Neural progenitor cell (in vitro differentiated cells): ENCODE data around the gene CFAP74. TPM values are rescaled to one million over a fixed set of nuclear protein-coding genes. Genes with fewer than 3 reads are reported as not detected.

ENCODE experiments used
- DNase-seq: peaks from one replicate; pipeline ENCODE4 v3.0.0-alpha.2; 2016; ENCODE audit warnings: low spot score
- H2AFZ ChIP-seq: fragments of 200-600 bp; sonication (generic); replicated peaks from 2 replicates; pipeline ENCODE4 v1.6.1; 2016; ENCODE audit warnings: antibody characterized with exemption
- H3F3A ChIP-seq: fragments of 200-600 bp; sonication (generic); 2 replicates; pipeline ENCODE4 v1.6.1; 2016; ENCODE audit warnings: antibody characterized with exemption, low read depth
- H3K27ac ChIP-seq: fragments of 200-600 bp; sonication (generic); 2 replicates; pipeline ENCODE4 v1.5.1; 2016; ENCODE audit warnings: mild to moderate bottlenecking
- H3K27me3 ChIP-seq: fragments of 200-600 bp; sonication (generic); 2 replicates; pipeline ENCODE4 v1.6.1; 2016; ENCODE audit warnings: mild to moderate bottlenecking, moderate library complexity
- H3K36me3 ChIP-seq: fragments of 200-600 bp; sonication (generic); 2 replicates; pipeline ENCODE4 v1.5.1; 2016
- H3K4me1 ChIP-seq: fragments of 200-600 bp; sonication (generic); 2 replicates; pipeline ENCODE4 v1.6.1; 2016; ENCODE audit warnings: mixed run types
- H3K4me2 ChIP-seq: fragments of 200-600 bp; sonication (generic); 2 replicates; pipeline ENCODE4 v1.6.1; 2016
- H3K4me3 ChIP-seq: fragments of 200-600 bp; sonication (generic); 2 replicates; pipeline ENCODE4 v1.5.1; 2016
- H3K79me2 ChIP-seq: fragments of 200-600 bp; sonication (generic); 2 replicates; pipeline ENCODE4 v1.6.1; 2016; ENCODE audit warnings: low read depth
- H3K9ac ChIP-seq: fragments of 200-600 bp; sonication (generic); 2 replicates; pipeline ENCODE4 v1.6.1; 2016
- H3K9me3 ChIP-seq: fragments of 200-600 bp; sonication (generic); 2 replicates; pipeline ENCODE4 v1.5.1; 2016; ENCODE audit warnings: low read depth
- H4K20me1 ChIP-seq: fragments of 200-600 bp; sonication (generic); 2 replicates; pipeline ENCODE4 v1.6.1; 2016; ENCODE audit warnings: low read depth
- H3K27ac Mint-ChIP-seq: 3 replicates; pipeline ENCODE4 v1.8.0; 2021; ENCODE audit warnings: mixed read lengths
- H3K27me3 Mint-ChIP-seq: 2 replicates; pipeline ENCODE4 v1.8.0; 2022; ENCODE audit warnings: low read depth, mild to moderate bottlenecking, inconsistent platforms, moderate library complexity, mixed read lengths; ENCODE audit not compliant: insufficient read depth
- H3K36me3 Mint-ChIP-seq: 3 replicates; pipeline ENCODE4 v1.8.0; 2021; ENCODE audit warnings: mixed read lengths
- H3K4me1 Mint-ChIP-seq: 3 replicates; pipeline ENCODE4 v1.8.0; 2021; ENCODE audit warnings: mixed read lengths
- H3K4me3 Mint-ChIP-seq: 3 replicates; pipeline ENCODE4 v1.8.0; 2021; ENCODE audit warnings: mild to moderate bottlenecking, moderate library complexity, mixed read lengths
- H3K9me3 Mint-ChIP-seq: 3 replicates; pipeline ENCODE4 v1.8.0; 2020; ENCODE audit warnings: mixed read lengths
- EZH2 ChIP-seq: fragments of 200-600 bp; sonication (generic); IDR thresholded peaks from 2 replicates; pipeline ENCODE4 v1.6.1; 2017; ENCODE audit warnings: antibody characterized with exemption, mild to moderate bottlenecking, moderate library complexity
- EZH2phosphoT487 ChIP-seq: fragments of 200-600 bp; sonication (generic); IDR thresholded peaks from 2 replicates; pipeline ENCODE4 v1.6.1; 2017; ENCODE audit warnings: antibody characterized with exemption
- total RNA-seq: library from RNA; depleted of rRNA; stranded (reverse); fragments of >200 nt; gene quantifications from 2 replicates; pipeline ENCODE4 v1.2.3, GENCODE V29; 2015; ENCODE audit warnings: low replicate concordance
- TF ChIP-seq, protein P1 (sequence below): fragments of 200-600 bp; sonication (generic); IDR thresholded peaks from 2 replicates; pipeline ENCODE4 v1.5.1; 2017; ENCODE audit warnings: antibody characterized with exemption, mild to moderate bottlenecking

The CFAP74 gene
- total RNA-seq, 1 donor from 2014 or later: not detected

DNA sequence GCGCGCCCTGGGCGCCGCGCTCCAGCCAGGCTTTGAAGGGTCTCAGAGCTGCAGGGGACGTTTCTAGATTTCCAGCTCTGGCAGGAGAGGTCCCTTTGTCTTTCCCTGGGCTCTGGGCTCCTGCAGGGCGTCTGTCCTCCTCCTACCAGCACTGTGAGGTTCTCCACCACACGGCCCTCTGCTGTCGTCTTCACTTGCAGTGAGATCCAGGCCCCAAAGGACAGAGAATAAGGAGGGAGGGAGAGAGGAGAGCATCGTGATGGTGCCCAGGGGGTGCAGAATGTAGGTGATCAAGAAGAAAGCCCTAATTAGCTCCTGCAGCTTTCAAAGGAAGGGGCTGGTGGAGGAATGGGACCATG is 108.5 kb downstream of the CFAP74 start:
- peak; percentile 16 for DNase-seq
- H3K36me3 Mint-ChIP-seq: no peaks in the 10 kb centered on the region
- peaks cover 4% of the 10 kb centered on the region for H3K27me3 Mint-ChIP-seq
- H3K79me2 ChIP-seq: peaks cover 21% of the 10 kb centered on the region
- no peaks in the 10 kb centered on the region for H3K36me3 ChIP-seq
- H3K4me1 ChIP-seq: peaks cover 18% of the 10 kb centered on the region
- no peak for TF ChIP-seq EZH2
- no peak for TF ChIP-seq EZH2phosphoT487
- TF ChIP-seq, protein P1, sequence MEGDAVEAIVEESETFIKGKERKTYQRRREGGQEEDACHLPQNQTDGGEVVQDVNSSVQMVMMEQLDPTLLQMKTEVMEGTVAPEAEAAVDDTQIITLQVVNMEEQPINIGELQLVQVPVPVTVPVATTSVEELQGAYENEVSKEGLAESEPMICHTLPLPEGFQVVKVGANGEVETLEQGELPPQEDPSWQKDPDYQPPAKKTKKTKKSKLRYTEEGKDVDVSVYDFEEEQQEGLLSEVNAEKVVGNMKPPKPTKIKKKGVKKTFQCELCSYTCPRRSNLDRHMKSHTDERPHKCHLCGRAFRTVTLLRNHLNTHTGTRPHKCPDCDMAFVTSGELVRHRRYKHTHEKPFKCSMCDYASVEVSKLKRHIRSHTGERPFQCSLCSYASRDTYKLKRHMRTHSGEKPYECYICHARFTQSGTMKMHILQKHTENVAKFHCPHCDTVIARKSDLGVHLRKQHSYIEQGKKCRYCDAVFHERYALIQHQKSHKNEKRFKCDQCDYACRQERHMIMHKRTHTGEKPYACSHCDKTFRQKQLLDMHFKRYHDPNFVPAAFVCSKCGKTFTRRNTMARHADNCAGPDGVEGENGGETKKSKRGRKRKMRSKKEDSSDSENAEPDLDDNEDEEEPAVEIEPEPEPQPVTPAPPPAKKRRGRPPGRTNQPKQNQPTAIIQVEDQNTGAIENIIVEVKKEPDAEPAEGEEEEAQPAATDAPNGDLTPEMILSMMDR: no peak
- H3F3A ChIP-seq: peaks cover 23% of the 10 kb centered on the region
- H3K27ac Mint-ChIP-seq: peak overlapping the region; percentile 66
- H3K9me3 ChIP-seq: no peaks in the 10 kb centered on the region
- no peaks in the 10 kb centered on the region for H3K27me3 ChIP-seq
- no peak overlapping the region for H3K27ac ChIP-seq
- peaks cover 7% of the 10 kb centered on the region for H4K20me1 ChIP-seq
- H2AFZ ChIP-seq: no peak overlapping the region
- H3K9me3 Mint-ChIP-seq: no peaks in the 10 kb centered on the region
- peaks cover 33% of the 10 kb centered on the region for H3K4me1 Mint-ChIP-seq
- peak overlapping the region; percentile 59 for H3K4me2 ChIP-seq
- no peak overlapping the region for H3K4me3 ChIP-seq
- H3K9ac ChIP-seq: no peak overlapping the region
- no peak overlapping the region for H3K4me3 Mint-ChIP-seq

- peaks cover 27% of the 10 kb centered on the region for H3K79me2 ChIP-seq
- peaks cover 5% of the 10 kb centered on the region for H3K27me3 Mint-ChIP-seq
- peaks cover 11% of the 10 kb centered on the region for H4K20me1 ChIP-seq
- no peak overlapping the region for H3K4me3 ChIP-seq
- TF ChIP-seq, protein P1: no peak
- TF ChIP-seq EZH2 (no peak), EZH2phosphoT487 (no peak)
- no peaks in the 10 kb centered on the region for H3K36me3 Mint-ChIP-seq
- H3K9me3 Mint-ChIP-seq: peaks cover 2% of the 10 kb centered on the region
- no peak overlapping the region for H2AFZ ChIP-seq
- H3K4me1 ChIP-seq: peaks cover 18% of the 10 kb centered on the region
- H3K27ac ChIP-seq: no peak overlapping the region
- peak overlapping the region; percentile 59 for H3K4me2 ChIP-seq
- no peaks in the 10 kb centered on the region for H3K27me3 ChIP-seq
- H3K36me3 ChIP-seq: no peaks in the 10 kb centered on the region
- DNase-seq: peak; percentile 2
- H3K4me3 Mint-ChIP-seq: peak overlapping the region; percentile 21
- H3K9ac ChIP-seq: no peak overlapping the region
- H3K27ac Mint-ChIP-seq: peak overlapping the region; percentile 66
- peaks cover 33% of the 10 kb centered on the region for H3K4me1 Mint-ChIP-seq
- H3K9me3 ChIP-seq: no peaks in the 10 kb centered on the region
- H3F3A ChIP-seq: peaks cover 23% of the 10 kb centered on the region
These were observed 109.1 kb downstream of the CFAP74 start for GRCh38 chr1:1894354-1895059.

GRCh38 chr1:1893997-1894353 is 109.6 kb downstream of the CFAP74 start:
- H3K4me3 Mint-ChIP-seq: no peak overlapping the region
- H3K36me3 Mint-ChIP-seq: peaks cover 3% of the 10 kb centered on the region

More at GRCh38 chr1:1893997-1894353, 109.6 kb downstream of the CFAP74 start:
- Histone ChIP-seq H3K27ac (no peak overlapping the region), H3K4me2 (no peak overlapping the region), H3K79me2 (peaks cover 32% of the 10 kb centered on the region), H3K36me3 (no peaks in the 10 kb centered on the region), H3K4me1 (peaks cover 23% of the 10 kb centered on the region), H3K9me3 (no peaks in the 10 kb centered on the region), H2AFZ (no peak overlapping the region), H3K27me3 (no peaks in the 10 kb centered on the region), H3K9ac (no peak overlapping the region), H3F3A (peaks cover 20% of the 10 kb centered on the region), H3K4me3 (no peak overlapping the region), H4K20me1 (peaks cover 16% of the 10 kb centered on the region)
- Mint-ChIP-seq H3K27me3 (peaks cover 7% of the 10 kb centered on the region), H3K9me3 (peaks cover 4% of the 10 kb centered on the region), H3K27ac (no peak overlapping the region), H3K4me1 (peaks cover 36% of the 10 kb centered on the region)
- no peak for TF ChIP-seq EZH2
- TF ChIP-seq, protein P1: no peak
- TF ChIP-seq EZH2phosphoT487: no peak
- no peak for DNase-seq
